Measurements from ENCODE around the gene ACOX1.

The ACOX1 gene

DNA sequence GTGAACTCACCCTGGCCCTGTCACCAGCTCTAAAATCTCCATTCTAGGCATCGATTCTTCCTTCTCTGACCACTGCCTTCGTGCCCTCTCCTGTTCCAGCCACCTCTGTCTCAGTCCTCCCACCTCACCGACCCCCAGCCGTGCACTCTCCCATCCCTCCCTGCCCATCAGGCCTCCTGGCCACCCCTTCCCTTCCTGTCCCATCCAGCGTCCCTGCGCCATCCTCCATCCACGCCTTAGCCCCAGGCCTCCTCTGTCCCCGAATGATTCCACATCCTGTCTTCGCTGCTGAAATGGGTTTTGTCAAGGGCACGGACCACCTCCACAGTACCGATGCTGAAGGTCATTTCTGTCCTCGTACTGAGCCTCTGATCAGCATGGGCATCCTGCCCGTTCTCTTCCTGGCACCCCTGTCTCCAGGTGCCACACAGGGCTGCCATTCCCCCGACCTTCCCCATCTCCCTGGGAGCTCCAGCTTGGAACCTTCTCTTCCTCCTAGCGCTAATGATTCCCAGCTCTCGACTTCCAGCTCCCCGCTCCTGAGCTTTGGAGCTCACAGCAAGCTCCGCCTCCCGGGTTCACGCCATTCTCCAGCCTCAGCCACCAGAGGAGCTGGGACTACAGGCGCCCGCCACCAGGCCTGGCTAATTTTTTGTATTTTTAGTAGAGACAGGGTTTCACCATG is 84.8 kb downstream of the ACOX1 start:
- no peak for TF ChIP-seq ZNF274 (IDR thresholded peaks at IDR 0.05; ENCODE audit: low read depth, low read length)
- no peak overlapping the region for H3K4me3 ChIP-seq (ENCODE audit: low read length)

DNA sequence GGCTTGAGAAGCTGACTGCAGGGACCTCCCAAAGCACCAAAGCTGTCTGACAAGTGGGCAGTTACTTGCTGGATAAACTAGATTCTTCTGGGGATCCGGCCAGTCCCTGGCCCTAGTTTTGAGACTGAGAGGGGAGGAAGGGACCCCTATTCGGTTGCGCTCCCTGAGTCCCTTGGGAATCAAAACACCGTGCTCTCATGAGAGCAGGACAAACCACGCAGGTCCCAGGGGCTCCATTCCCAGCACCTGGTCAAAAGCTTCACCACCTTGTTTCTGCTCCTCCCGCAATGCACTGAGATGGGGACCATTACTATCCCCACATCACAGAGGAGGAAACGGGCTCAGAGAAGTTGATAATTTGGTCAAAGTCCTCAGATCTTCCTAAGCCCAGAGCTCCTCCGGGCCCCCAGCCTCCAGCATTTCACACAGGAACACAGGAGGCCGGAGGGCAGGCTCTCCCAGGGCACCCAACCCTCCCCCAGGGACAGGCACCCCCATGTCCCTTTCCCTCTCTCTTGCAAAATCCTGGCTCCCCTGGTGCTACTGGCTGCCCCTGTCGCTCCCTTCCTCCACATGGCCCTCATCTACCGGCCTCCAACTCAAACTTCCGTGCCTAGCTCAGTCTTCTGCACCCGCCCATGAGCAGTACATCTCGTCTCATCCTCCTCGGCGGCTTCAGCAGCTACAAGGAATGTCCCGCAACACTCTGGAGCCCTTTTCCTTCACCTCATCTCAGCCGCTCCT is 85.5 kb downstream of the ACOX1 start:
- TF ChIP-seq ZNF274 (IDR thresholded peaks at IDR 0.05; ENCODE audit: low read depth, low read length), result no peak
- no peak overlapping the region for H3K4me3 ChIP-seq (ENCODE audit: low read length)

- H3K4me3 ChIP-seq (ENCODE audit: low read length), result no peak overlapping the region
- TF ChIP-seq ZNF274 (IDR thresholded peaks at IDR 0.05; ENCODE audit: low read depth, low read length), result no peak
These were observed 86.3 kb downstream of the ACOX1 start for GRCh38 chr17:75892556-75893224.

DNA sequence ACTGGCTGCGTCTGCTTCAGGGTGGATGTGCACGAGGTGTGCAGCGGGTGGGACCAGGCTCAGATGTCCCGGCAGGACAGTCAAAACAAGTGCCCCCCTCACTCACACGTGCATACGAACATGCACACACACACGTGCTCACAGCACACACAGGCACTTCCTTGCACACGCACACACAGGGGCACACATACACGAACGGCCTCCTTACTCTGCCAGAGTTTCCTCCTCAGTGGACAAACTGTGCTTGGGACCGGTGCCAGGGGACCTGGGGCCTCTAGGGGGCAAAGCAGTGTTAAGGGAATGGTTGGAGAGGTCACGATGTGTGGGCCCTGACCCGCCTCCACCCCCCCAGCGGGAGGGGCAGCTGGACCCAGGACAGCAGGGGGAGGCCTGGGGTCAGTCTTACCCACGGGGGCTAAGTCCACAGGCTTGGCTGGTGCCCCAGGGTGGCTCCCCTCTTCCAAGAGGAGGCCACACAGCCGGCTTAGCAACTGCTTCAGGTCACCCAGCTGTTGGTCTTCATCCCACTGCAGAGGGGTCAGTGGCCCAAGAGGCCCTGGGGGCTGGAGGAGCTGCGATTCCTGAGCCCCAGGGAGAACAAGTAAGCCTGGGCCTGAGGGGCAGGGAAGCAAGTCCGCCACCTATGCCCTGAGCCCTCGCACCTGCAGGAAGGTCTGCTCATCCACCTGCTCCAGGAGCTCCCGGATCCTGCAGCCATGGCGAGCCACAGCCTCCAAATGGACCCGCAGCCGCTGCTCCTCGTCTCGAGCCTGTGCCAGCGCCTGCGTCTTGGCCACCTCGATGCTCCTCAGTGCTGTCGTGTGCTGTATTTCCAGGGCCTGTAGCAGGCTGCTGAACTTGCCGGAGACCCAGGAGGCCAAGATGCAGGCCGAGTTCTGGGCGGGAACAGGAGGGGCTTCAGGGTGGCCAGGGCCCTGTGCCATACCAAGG is 87.1 kb downstream of the ACOX1 start:
- no peak overlapping the region for H3K4me3 ChIP-seq (ENCODE audit: low read length)
- TF ChIP-seq ZNF274 (IDR thresholded peaks at IDR 0.05; ENCODE audit: low read depth, low read length), result no peak

Measured in GM08714 (cell line).